ENCODE data around the gene DUSP19.

GRCh38 chr2:183088061-183088460 lies 9.5 kb downstream of the DUSP19 start:
- TF ChIP-seq CTCF (IDR thresholded peaks at IDR 0.05; ENCODE audit: poor library complexity) (no peak), EZH2 (IDR thresholded peaks at IDR 0.05; ENCODE audit: borderline replicate concordance) (no peak)

Measured in hepatocyte (in vitro differentiated cells).